ENCODE data around the gene TPST1.

Gene TPST1

DNA sequence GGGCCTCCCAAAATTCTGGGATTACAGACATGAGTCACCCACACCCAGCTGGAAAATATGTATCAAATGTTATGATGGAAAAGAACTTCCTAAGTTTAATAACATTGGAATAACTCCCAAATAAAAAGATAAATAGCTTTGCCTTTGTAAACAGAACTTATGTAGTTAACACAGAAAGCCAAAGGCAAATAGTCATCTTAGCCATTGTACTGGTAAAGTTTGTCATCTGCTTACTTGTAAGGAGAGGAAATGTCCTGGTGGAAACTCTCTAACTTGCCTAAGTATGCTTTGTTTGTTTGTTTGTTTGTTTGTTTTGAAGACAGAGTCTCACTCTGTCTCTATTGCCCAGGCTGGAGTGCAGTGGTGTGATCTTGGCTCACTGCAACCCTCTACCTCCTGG, 23.8 kb upstream of the TPST1 start:
- Mint-ChIP-seq H3K4me3 (no peak overlapping the region), H3K9me3 (no peaks in the 10 kb centered on the region), H3K27ac (no peak overlapping the region), H3K36me3 (no peaks in the 10 kb centered on the region), H3K4me1 (no peaks in the 10 kb centered on the region)
- DNase-seq (ENCODE audit: low spot score in 2 of 2) = no peak
- no peak for ATAC-seq

DNA sequence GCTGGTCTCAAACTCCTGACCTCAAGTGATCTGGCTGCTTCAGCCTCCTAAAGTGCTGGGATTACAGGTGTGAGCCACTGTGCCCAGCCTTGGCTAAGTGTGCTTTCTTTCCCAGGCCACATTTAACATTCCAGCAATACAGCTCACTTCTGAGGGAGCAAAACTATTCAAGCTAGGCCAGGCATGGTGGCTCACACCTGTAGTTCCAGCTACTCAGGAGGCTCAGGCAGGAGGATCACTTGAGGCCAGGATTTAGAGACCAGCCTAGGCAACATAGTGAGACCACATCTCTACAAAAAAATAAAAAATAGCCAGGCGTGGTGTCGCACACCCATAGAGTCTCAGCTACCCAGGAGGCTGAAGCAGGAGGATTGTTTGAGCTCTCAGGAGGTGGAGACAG, 23.3 kb upstream of the TPST1 start:
- ATAC-seq = no peak
- DNase-seq (ENCODE audit: low spot score in 2 of 2) = no peak
- H3K4me1 Mint-ChIP-seq = no peaks in the 10 kb centered on the region
- no peaks in the 10 kb centered on the region for H3K36me3 Mint-ChIP-seq
- no peak overlapping the region for H3K4me3 Mint-ChIP-seq
- H3K9me3 Mint-ChIP-seq = no peaks in the 10 kb centered on the region
- no peak overlapping the region for H3K27ac Mint-ChIP-seq

DNA sequence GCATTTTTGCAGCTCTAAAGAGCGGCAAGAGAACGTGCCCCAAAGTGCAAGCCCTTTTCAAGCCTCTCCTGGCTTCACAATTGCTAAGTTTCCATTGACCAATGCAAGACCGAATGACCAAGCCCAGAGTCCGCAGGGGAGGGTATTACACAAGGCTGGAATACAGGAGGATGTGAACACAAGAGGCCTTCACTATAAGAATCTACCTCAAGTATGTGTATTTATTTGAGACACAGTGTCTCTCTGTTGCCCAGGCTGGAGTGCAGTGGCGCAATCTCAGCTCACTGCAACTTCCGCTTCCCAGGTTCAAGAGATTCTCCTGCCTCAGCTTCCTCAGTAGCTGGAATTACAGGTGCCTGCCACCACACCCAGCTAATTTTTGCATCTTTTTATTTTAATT, 22.2 kb upstream of the TPST1 start:
- Mint-ChIP-seq H3K4me1 (no peaks in the 10 kb centered on the region), H3K27ac (no peak overlapping the region), H3K9me3 (no peaks in the 10 kb centered on the region), H3K36me3 (no peaks in the 10 kb centered on the region), H3K4me3 (no peak overlapping the region)
- no peak for DNase-seq (ENCODE audit: low spot score in 2 of 2)
- ATAC-seq = no peak

DNA sequence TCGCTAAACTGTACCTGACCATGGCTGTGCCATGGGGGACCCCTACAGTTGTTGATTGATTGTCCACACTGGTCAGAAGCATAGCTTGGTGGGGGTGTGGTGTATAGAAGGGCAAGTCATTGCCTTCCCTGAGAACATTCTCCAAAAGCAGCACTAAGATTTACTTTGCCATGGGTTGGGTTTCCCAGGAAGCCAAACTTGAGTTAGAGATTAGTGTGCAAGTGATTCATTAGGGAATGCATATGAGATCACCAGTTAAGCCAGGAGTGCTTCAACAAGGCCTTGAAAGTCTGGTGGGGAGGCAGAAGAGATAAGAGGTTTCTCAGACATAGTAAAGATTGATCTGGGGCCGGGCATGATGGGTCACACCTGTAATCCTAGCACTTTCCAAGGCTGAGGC, 21.4 kb upstream of the TPST1 start:
- H3K27ac Mint-ChIP-seq = no peak overlapping the region
- no peaks in the 10 kb centered on the region for H3K4me1 Mint-ChIP-seq
- no peaks in the 10 kb centered on the region for H3K36me3 Mint-ChIP-seq
- ATAC-seq (no peak), DNase-seq (ENCODE audit: low spot score in 2 of 2) (no peak)
- H3K4me3 Mint-ChIP-seq = no peak overlapping the region
- no peaks in the 10 kb centered on the region for H3K9me3 Mint-ChIP-seq

DNA sequence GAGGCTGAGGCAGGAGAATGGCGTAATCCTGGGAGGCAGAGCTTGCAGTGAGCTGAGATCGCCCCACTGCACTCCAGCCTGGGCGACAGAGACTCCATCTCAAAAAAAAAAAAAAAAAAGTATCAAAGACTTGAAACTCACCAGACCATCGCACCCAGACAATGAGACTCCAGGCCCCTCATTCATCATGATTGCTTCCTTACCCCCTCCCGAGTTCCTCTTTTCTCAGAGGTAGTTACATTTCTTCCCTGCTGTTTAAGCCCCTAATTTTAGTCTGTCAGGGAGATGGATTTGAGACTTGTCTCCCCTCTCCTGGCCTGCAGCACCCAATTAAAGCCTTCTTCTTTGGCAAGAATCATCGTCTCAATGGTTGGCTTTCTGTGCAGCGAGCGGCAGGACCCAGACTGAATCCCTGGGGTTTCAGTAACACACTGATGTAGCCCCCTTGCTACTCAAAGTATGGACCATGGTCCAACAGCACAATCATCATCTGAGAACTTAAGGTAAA, 19.4 kb upstream of the TPST1 start:
- no peak overlapping the region for H3K27ac Mint-ChIP-seq
- no peaks in the 10 kb centered on the region for H3K9me3 Mint-ChIP-seq
- no peak overlapping the region for H3K4me3 Mint-ChIP-seq
- no peak for DNase-seq (ENCODE audit: low spot score in 2 of 2)
- H3K36me3 Mint-ChIP-seq = no peaks in the 10 kb centered on the region
- ATAC-seq = no peak
- no peaks in the 10 kb centered on the region for H3K4me1 Mint-ChIP-seq

DNA sequence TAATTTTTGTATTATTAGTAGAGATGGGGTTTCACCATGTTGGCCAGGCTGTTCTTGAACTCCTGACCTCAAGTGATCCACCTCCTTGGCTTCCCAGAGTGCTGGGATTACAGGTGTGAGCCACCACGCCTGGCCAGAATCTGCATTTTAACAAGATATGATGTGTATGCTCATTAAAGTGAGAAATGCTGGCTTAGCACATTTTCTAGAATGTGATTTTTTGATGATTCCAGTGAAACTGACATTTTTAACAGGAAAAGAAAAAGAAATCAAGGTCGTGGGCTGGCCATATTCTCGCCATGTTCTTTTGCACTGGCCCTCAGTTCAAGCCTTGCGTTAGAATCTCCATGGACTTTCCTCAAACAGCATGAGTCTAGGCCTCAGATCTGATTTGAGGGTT, 18.1 kb upstream of the TPST1 start:
- Mint-ChIP-seq H3K4me1 (no peaks in the 10 kb centered on the region), H3K36me3 (no peaks in the 10 kb centered on the region), H3K4me3 (no peak overlapping the region), H3K27ac (no peak overlapping the region), H3K9me3 (no peaks in the 10 kb centered on the region)
- DNase-seq (ENCODE audit: low spot score in 2 of 2) (no peak), ATAC-seq (no peak)

DNA sequence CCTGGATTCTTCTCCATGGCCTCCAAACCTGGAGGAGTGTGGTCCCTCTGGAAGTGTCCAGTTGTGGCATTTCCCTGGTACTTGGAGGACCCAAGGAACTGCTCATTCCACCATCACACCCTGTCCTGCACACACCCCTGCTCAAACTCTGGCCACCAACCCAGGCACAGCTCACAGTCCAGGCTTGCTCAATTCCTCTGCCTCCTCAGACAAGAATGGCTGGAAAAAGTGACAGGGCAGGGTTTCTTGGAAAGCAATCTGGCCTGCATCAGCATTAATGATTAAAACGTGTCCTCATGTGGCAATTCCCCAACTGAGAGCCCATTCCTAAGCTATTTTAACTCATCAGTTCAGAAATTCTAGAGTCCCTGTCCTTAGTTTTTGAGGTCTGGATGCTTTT, 17.2 kb upstream of the TPST1 start:
- Mint-ChIP-seq H3K4me1 (no peaks in the 10 kb centered on the region), H3K9me3 (no peaks in the 10 kb centered on the region), H3K27ac (no peak overlapping the region), H3K36me3 (no peaks in the 10 kb centered on the region), H3K4me3 (no peak overlapping the region)
- DNase-seq (ENCODE audit: low spot score in 2 of 2) (no peak), ATAC-seq (no peak)

DNA sequence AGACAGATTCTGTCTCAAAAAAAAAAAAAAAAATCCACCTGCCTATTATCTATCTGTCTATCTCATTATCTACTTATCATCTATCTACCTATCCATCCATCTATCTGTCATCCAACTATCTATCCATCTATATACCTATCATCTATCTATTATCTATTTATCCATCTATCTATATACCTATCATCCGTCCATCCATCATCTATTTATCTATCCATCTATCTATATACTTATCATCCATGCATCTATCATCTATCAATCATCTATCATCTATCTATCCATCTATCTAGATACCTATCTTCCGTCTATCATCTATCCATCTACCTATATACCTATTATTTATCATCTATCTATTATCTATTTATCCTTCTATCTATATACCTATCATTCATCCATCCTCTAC, 16.5 kb upstream of the TPST1 start:
- Mint-ChIP-seq H3K36me3 (no peaks in the 10 kb centered on the region), H3K4me3 (no peak overlapping the region), H3K4me1 (no peaks in the 10 kb centered on the region), H3K27ac (no peak overlapping the region), H3K9me3 (no peaks in the 10 kb centered on the region)
- ATAC-seq (no peak), DNase-seq (ENCODE audit: low spot score in 2 of 2) (no peak)

DNA sequence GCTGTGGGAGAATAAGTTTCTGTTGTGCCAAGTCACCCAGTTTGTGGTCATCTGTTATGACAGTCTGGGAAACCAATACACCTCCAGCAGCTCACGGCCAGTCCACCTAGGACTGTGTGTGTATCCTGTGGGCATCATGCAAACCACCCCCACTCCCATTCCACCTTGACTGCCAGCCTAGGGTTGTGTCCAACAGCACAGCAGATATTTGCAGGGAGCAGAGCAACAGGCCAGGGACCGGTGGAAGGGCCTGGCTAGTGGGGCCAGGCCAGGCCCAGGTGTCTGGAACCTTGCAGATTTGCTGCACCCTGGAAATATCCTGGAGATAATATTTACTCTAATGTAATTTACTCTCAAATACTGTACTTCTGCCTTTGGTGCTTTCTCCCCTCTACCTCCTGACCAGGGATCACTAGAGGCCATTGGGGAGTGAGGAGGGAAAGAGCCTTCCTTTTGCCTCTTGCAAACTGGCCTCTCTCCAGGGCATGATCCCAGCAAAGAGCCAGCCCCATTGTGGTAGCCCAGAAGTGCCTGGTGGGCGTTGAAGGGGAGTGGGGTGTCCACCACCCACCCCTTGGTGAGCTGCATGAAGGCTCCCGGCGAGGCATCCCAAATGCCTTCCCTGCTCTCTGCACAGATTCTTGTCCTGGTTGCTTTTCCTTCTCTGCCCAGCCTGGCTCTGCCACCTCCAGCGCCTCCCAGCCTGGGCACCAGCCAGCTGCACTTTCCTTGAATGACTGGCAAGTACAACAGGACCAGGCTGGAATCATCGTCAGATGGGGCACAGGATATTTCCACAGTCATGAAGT, 15.2 kb upstream of the TPST1 start:
- Mint-ChIP-seq H3K9me3 (no peaks in the 10 kb centered on the region), H3K36me3 (no peaks in the 10 kb centered on the region), H3K27ac (no peak overlapping the region), H3K4me3 (no peak overlapping the region), H3K4me1 (no peaks in the 10 kb centered on the region)
- DNase-seq (ENCODE audit: low spot score in 2 of 2) (no peak), ATAC-seq (no peak)

DNA sequence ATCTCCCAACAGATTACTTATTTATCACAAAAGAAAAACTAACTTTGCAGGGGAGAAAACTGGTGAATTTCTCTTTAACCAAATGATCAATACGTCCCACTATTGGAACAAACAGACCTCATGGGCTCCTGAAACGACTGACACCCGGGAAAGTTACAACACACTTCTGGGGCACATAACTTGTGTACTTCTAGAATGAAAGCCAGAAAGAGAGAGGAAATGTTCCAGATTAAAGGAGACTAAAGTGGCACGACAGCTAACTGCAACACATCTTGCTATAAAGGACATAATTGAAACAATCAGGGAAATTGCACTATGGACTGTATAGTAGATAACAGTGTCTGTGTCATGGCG, 14.7 kb upstream of the TPST1 start:
- H3K9me3 Mint-ChIP-seq = no peaks in the 10 kb centered on the region
- H3K4me1 Mint-ChIP-seq = no peaks in the 10 kb centered on the region
- no peak for DNase-seq (ENCODE audit: low spot score in 2 of 2)
- no peaks in the 10 kb centered on the region for H3K36me3 Mint-ChIP-seq
- no peak for ATAC-seq
- no peak overlapping the region for H3K4me3 Mint-ChIP-seq
- no peak overlapping the region for H3K27ac Mint-ChIP-seq

DNA sequence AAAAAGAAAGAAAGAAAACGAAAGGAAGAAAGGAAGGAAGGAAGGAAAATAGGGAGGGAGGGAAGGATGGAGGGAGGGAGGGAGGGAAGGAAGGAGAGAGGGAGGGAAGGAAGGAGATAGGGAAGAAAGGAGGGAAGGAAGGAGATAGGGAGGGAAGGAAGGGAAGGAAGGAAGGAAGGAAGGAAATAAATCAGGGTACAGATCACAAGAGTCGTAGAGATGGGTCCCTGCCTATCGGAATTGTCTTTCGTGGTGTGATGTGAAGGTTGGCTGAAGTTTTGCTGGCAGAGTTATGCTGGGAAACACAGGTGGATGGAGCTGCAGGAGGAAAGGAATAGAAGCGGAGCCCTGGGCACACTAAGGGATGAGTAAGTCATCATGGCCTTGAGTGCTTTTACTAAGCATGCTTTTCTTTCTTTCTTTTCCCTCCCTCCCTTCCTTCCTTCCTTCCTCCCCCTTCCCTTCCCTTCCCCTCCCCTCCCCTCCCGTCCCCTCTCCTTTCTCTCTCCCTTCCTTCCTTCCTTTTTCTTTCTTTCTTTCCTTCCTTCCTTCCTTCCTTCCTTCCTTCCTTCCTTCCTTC, 11.9 kb upstream of the TPST1 start:
- Mint-ChIP-seq H3K4me3 (no peak overlapping the region), H3K27ac (no peak overlapping the region), H3K9me3 (no peaks in the 10 kb centered on the region), H3K4me1 (no peaks in the 10 kb centered on the region), H3K36me3 (no peaks in the 10 kb centered on the region)
- DNase-seq (ENCODE audit: low spot score in 2 of 2) = no peak
- ATAC-seq = no peak

DNA sequence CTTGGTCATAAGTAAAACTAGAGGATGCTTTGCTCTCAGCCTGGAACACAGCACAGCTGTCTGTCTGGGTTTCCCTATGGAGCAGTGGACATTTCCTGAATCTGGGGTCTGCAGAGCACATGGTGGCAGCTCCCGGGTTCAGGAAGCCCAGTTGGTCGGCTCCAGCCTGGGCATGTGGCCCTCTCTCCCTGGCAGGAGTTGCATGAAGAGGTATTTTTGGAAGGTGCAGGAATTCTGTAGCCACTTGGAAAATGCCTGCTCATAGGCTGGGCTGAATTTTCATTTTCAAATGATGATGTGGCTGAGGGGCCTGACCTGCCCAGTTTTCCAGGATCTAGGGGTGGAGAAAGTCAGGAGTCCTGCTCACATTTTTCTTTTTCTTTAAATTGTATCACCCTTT, 6.7 kb upstream of the TPST1 start:
- Mint-ChIP-seq H3K9me3 (no peaks in the 10 kb centered on the region), H3K4me3 (no peak overlapping the region), H3K36me3 (no peaks in the 10 kb centered on the region), H3K4me1 (peaks cover 8% of the 10 kb centered on the region), H3K27ac (no peak overlapping the region)
- DNase-seq (ENCODE audit: low spot score in 2 of 2) = no peak
- no peak for ATAC-seq

DNA sequence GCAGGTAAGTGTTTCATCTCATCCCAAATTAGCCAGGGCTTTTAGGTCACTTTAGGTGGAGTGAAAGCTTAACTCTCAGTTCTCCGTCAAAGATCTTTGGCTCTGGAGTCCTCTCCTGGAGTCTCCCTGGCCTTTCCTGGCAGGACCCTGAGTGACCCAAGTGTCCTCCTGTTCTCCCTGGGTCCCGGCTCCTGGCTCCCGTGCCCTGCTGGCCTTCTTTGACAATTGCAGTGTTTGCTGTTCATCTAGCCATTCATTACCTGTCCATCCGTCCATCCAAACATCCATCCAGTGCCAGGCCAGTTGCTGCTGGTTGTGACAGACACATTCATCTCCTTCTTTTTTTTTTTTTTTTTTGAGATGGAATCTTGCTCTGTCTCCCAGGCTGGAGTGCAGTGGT, 6.2 kb upstream of the TPST1 start:
- Mint-ChIP-seq H3K4me1 (peaks cover 8% of the 10 kb centered on the region), H3K36me3 (no peaks in the 10 kb centered on the region), H3K4me3 (no peak overlapping the region), H3K9me3 (no peaks in the 10 kb centered on the region), H3K27ac (no peak overlapping the region)
- ATAC-seq (no peak), DNase-seq (ENCODE audit: low spot score in 2 of 2) (no peak)

DNA sequence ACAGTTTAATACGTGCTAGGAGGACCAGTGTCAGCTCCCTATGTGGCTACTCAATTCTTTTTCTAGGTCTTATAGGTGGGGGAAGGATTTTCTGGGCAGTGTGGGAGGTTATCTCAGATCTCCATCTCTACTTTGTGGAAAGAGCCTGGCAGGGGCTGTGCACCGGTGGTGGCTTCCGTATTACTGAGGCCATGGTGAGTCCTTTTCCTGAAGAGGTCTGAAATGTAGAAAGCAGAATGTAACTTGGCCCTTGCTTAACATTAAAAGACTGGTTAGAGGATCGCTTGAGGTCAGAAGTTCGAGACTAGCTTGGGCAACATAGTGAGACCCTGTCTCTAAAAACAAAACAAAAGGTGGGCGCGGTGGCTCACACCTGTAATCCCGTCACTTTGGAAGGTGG, 2.7 kb upstream of the TPST1 start:
- H3K36me3 Mint-ChIP-seq = peaks cover 4% of the 10 kb centered on the region
- H3K27ac Mint-ChIP-seq = no peak overlapping the region

DNA sequence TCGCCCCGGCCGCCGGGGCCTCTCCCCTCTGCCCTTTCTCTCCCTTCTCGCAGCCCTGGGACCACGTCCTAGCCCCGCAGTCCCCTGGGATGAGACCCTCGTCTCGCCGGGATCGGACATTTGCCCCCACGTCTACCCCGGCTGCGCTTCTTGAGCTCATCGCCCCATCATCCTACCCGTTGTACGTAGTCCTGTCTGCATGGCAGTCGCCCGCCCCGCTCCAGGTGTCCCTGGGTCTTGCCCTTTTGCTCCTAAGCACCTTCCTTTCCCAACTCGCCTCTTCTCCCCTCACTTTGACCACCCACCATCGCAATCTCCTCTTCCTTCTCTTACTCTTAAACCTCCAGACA, 582 bp downstream of the TPST1 start:
- H3K9me3 Mint-ChIP-seq = no peaks in the 10 kb centered on the region
- H3K36me3 Mint-ChIP-seq = peaks cover 4% of the 10 kb centered on the region
- peak overlapping the region; percentile 92 for H3K4me3 Mint-ChIP-seq
- no peak for ATAC-seq
- peak overlapping the region; percentile 93 for H3K27ac Mint-ChIP-seq
- no peak for DNase-seq (ENCODE audit: low spot score in 2 of 2)
- peaks cover 30% of the 10 kb centered on the region for H3K4me1 Mint-ChIP-seq

More for the DNA sequence above, 2.7 kb upstream of the TPST1 start:
- no peaks in the 10 kb centered on the region for H3K9me3 Mint-ChIP-seq
- DNase-seq (ENCODE audit: low spot score in 2 of 2) (no peak), ATAC-seq (no peak)
- H3K4me3 Mint-ChIP-seq = no peak overlapping the region
- H3K4me1 Mint-ChIP-seq = peaks cover 24% of the 10 kb centered on the region

DNA sequence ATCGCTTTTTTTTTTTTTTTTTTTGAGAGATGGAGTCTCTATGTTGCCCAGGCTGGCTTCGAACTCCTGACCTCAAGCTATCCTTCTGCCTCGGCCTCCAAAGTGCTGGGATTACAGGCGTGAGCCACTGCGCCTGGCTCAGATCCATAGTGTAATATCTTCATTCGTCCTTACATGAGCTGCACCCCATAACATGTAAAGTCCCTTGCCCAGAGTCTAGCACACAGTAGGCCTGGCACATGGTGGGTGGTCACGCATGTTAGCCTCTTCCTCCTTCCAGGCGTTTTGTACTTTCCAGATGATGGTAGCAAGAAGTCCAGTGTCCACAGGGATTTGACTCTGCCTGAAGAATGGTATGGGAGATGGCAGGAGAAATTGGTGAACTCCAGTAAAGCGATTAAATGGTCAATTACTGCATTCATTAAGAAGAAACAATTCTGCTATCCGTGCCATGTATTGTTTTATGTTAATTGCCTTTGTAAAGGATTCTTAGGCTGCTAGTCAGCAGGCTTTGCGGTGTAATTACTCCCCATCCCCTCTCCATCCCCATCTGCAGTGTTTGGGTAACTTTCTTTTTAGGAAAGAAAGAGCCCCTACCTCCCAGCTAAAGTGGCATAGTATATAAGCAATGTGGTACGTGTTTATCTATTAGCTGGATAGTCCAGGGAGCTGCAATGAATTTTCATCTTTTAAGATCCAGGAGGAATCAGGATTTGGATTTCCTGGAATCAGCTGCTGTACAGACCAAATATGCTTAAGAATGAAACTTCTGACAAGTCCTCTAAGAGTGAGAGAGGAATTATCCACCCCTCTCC, 1.2 kb downstream of the TPST1 start:
- peaks cover 4% of the 10 kb centered on the region for H3K36me3 Mint-ChIP-seq
- no peak for ATAC-seq
- DNase-seq (ENCODE audit: low spot score in 2 of 2) = no peak
- H3K4me1 Mint-ChIP-seq = peaks cover 30% of the 10 kb centered on the region
- no peaks in the 10 kb centered on the region for H3K9me3 Mint-ChIP-seq
- peak overlapping the region; percentile 93 for H3K27ac Mint-ChIP-seq
- peak overlapping the region; percentile 92 for H3K4me3 Mint-ChIP-seq
